Measurements from ENCODE around the gene PHC3.
"Not testable (repeated sequence)": the region's sequence is repeated elsewhere in the genome, so short reads cannot be mapped to it uniquely, and the experiment has no call there.

PHC3 gene

DNA sequence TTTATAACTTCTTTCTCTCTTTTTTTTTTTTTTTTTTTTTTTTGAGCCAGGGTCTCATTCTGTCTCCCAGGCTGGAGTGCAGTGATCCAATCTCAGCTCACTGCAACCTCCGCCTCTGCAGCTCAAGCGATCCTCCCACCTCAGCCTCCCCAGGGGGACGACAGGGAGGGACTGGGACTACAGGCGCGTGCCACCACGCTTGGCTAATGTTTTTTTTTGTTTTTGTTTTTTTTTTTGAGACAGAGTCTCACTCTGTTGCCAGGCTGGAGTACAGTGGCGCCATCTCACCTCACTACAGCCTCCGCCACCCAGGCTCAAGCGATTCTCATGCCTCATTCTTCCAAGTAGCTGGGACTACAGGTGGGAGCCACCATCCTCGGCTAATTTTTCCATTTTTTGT, 23.0 kb upstream of the PHC3 start:
- no peak for TF ChIP-seq CTCF (IDR thresholded peaks at IDR 0.05; ENCODE audit: low read length, missing control alignments)
- H3K4me3 ChIP-seq (replicated peaks; ENCODE audit: low read depth, low read length), result no peak overlapping the region
- DNase-seq (ENCODE audit: low read depth), result no peak

DNA sequence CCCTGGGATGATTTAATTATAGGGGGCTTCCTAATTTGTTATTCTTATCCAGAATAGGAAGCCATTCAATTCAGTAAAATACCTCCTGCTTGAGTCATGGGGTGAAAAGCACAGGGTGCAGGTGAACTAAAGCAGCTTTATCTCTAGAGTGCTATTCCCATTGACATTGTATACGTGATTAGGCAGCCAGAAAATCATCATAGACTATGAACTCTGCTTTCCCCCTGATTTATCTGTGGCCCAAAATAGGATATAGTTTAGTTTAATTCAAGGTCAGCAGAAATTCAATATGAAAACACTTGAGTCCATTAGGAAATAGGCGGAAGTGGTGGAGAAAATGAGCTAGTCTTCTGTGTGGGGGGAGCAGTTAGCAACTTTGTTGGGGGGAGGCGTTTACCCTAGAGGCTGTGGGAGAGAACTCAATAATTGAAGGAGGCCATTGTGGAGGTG, 22.5 kb upstream of the PHC3 start:
- TF ChIP-seq CTCF (IDR thresholded peaks at IDR 0.05; ENCODE audit: low read length, missing control alignments), result no peak
- H3K4me3 ChIP-seq (replicated peaks; ENCODE audit: low read depth, low read length), result no peak overlapping the region
- DNase-seq (ENCODE audit: low read depth), result no peak

GRCh38 chr3:170203457-170203856, 21.9 kb upstream of the PHC3 start:
- TF ChIP-seq CTCF (IDR thresholded peaks at IDR 0.05; ENCODE audit: low read length, missing control alignments), result no peak
- no peak overlapping the region for H3K4me3 ChIP-seq (replicated peaks; ENCODE audit: low read depth, low read length)
- DNase-seq (ENCODE audit: low read depth), result no peak

- DNase-seq (ENCODE audit: low read depth), result no peak
- TF ChIP-seq CTCF (IDR thresholded peaks at IDR 0.05; ENCODE audit: low read length, missing control alignments), result no peak
- H3K4me3 ChIP-seq (replicated peaks; ENCODE audit: low read depth, low read length), result no peak overlapping the region
Measured at GRCh38 chr3:170201527-170201926, 20.0 kb upstream of the PHC3 start.

GRCh38 chr3:170200987-170201386, 19.5 kb upstream of the PHC3 start:
- DNase-seq (ENCODE audit: low read depth), result no peak
- H3K4me3 ChIP-seq (replicated peaks; ENCODE audit: low read depth, low read length), result no peak overlapping the region
- TF ChIP-seq CTCF (IDR thresholded peaks at IDR 0.05; ENCODE audit: low read length, missing control alignments), result no peak

DNA sequence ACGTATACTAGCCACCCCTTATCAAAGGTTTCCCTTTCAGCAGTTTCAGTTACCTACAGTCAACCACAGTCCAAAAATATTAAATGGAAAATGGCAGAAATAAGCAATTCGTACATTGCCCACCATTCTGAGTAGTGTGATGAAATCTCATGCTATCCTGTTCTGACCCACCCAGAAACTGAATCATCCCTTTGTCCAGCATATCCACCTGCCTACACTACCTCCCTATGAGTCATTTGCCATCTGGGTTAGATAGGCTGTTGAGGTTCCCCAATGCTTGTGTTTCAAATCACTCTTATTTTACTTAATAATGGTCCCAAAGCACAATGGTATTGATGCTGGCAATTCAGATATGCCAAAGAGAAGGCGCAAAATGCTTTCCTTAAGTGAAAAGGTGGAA, 15.3 kb upstream of the PHC3 start:
- no peak overlapping the region for H3K4me3 ChIP-seq (replicated peaks; ENCODE audit: low read depth, low read length)
- no peak for TF ChIP-seq CTCF (IDR thresholded peaks at IDR 0.05; ENCODE audit: low read length, missing control alignments)
- DNase-seq (ENCODE audit: low read depth), result no peak

- not testable (repeated sequence) for H3K4me3 ChIP-seq (replicated peaks; ENCODE audit: low read depth, low read length)
Measured at GRCh38 chr3:170195759-170196158, 14.2 kb upstream of the PHC3 start.

More at GRCh38 chr3:170195759-170196158, 14.2 kb upstream of the PHC3 start:
- DNase-seq (ENCODE audit: low read depth), result not testable (repeated sequence)
